ENCODE data around the gene MMP17.

The MMP17 gene

DNA sequence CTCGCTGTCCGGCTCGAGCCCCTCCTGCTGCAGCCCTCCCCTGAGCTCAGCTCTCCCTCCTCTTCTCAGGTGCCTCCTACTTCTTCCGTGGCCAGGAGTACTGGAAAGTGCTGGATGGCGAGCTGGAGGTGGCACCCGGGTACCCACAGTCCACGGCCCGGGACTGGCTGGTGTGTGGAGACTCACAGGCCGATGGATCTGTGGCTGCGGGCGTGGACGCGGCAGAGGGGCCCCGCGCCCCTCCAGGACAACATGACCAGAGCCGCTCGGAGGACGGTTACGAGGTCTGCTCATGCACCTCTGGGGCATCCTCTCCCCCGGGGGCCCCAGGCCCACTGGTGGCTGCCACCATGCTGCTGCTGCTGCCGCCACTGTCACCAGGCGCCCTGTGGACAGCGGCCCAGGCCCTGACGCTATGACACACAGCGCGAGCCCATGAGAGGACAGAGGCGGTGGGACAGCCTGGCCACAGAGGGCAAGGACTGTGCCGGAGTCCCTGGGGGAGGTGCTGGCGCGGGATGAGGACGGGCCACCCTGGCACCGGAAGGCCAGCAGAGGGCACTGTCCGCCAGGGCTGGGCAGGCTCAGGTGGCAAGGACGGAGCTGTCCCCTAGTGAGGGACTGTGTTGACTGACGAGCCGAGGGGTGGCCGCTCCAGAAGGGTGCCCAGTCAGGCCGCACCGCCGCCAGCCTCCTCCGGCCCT, 22.8 kb downstream of the MMP17 start:
- no peak for DNase-seq

- DNase-seq = no peak
These were observed 23.8 kb downstream of the MMP17 start for GRCh38 chr12:131851741-131852550.

GRCh38 chr12:131852551-131853299, 24.5 kb downstream of the MMP17 start:
- no peak for DNase-seq

GRCh38 chr12:131853832-131854797, 25.9 kb downstream of the MMP17 start:
- DNase-seq = no peak

- DNase-seq = no peak
These were observed 26.8 kb downstream of the MMP17 start for GRCh38 chr12:131854861-131855476.

DNA sequence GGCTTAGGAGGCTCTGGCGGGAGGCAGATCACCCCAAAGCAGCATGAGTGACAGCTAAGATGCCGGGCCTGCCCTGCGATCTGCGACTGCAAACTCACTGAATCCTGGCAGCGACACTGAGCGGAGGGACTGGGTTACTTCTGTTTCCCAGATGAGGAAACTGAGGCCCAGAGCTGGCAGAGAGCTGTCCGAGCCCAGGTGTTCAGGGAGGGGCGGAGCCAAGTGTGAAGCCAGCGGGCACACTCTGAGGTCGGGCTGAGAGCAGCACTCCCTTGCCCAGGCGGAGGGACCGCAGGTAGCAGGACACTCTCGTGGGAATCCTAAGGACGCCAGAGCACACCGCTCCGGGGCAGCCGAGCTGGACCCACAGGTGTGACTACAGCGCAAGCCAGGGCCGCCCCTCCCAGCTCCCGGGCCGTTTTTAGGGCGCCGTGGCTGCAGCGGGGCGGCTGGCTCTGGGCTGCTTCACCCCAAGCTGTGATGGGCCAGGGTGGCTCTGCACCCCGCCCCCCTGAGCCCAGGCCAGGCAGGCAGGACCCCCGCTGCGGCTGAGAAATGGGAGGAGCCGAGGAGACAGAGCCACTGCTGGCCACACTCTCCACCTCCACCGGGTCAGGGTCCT, 27.4 kb downstream of the MMP17 start:
- no peak for DNase-seq

DNA sequence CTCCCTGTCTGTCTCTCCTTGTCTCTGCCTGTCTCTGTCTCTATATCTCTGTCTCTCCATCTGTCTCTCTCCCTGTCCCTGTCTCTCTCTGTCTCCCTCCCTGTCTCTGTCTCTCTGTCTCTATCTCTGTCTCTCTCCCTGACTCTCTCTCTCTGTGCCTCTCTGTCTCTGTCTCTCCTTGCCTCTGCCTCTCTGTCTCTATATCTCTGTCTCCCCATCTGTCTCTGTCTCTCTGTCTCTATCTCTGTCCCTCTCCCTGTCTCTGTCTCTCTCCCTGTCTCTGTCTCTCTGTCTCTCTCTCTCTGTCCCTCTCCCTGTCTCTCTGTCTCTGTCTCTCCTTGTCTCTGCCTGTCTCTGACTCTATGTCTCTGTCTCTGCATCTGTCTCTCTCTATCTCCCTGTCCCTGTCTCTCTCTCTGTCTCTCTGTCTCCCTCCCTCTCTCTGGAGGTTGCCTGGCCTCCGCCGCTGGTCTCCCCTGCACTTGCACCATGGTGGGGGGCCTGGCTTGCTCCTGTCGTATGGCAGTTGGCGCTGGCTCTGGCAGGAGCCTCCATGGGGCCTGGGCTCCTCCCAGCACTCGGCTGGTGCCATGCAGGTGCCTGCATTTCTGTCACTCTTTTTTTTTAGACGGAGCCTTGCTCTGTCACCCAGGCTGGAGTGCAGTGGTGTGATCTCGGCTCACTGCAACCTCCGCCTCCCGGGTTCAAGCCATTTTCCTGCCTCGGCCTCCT, 28.3 kb downstream of the MMP17 start:
- no peak for DNase-seq

DNA sequence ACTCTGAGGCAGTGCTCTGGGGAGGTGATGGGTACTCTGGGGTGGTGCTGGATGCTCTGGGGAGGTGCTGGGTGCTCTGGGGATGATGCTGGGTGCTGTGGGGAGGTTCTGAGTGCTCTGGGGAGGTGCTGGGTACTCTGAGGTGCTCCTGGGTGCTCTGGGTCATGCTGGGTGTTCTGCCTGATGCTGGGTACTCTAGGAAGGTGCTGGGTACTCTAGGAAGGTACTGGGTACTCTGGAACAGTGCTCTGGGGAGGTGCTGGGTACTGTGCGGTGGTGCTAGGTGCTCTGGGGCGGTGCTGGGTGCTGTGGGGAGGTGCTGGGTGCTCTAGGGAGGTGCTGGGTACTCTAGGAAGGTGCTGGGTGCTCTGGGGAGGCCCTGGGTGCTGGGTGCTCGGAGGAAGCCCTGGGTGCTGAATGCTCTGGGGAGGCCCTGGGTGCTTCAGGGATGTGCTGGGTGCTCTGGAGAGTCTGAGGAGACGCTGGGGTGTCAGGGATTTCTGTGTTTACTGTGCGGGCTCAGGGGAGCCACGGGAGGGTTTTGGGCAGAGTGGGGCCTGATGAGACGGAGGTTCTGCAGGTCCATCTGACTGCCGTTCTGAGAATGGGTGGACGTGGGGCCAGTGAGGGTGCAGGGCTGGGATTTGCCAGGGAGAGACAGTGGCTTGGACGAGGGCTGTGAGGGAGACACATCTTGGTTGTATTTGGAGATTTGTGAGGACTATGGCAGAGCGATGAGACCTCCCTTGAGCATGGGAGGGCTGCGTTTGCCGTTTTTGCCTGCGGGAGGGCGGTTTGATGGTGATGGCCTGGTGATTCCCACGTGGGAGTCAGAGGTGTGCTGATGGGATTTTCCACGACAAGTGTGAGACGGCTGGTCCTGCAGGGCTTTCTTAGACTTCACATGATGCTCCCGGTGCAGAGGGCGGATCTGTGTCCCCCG, 30.0 kb downstream of the MMP17 start:
- no peak for DNase-seq

DNA sequence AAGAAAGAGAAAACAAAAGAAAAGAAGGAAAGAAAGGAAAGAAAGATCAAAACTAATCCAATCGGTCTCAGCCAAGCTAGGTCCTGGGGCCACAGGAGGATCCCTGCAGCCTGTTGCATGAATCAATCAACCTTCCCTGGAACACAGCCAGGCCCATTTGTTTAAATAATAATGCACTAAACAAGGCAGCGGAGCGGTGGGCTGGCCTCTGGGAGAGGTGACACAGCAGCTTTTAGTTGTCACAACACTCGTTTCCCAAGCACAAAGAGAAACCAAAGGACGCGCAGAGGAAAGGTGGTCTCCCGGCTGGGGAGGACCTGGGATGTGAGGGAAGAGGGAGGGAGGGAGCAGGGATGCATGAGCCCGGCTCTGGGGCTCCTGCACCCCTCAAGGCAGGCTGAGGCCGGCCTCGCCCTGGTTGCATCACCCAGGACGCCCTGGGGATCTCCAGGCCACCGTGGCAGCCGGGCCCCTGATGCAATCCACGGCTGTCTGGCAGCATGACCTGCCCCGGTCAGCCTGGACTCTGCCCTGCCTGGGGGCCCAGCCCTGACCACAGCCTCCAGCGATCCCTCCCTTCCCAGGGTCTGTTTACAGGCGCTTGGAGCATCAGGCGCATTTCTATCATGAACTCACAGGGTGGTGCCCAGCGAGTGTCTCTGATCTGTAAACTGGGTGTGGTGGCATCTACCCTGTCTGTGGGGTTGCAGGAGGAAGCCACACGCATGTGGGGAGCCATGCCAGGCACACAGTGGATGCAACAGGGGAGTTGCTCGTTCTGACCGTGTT, 32.5 kb downstream of the MMP17 start:
- peak; percentile 66 for DNase-seq

DNA sequence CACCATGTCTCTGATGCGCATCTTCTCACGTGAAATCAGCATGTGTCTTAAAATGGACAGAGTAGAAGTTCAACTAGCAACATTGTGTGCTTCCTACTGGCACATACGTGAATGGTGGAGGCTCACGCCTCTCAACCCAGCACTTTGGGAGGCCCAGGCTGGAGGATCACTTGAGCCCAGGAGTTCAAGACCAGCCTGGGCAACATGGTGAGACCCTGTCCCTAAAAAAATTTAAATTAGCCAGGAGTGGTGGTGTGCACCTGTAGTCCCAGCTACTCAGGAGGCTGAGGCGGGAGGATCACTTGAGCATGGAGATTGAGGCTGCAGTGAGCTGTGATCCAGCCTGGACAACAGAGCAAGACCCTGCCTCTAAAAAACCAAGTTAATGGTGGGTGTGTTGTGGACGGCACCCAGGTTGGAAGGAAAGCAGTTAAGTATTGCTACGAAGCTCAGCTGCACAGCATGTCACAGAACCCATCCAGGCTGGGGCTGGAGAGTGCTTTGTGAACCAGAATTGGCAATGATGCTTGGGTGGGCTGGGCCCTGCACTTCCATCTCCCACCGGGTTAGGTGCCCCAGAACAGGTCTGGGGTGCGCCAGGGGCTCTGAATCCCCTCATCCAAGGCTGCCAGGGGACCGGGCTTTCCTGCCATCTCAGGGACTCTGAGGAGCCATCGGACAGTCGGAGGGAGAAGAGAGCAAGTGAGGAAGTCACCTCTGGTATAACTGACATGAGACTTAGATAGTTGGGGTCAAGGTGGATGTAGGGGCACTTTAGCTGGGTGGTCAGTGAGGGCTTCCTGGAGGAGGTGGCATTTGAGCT, 33.3 kb downstream of the MMP17 start:
- no peak for DNase-seq

DNA sequence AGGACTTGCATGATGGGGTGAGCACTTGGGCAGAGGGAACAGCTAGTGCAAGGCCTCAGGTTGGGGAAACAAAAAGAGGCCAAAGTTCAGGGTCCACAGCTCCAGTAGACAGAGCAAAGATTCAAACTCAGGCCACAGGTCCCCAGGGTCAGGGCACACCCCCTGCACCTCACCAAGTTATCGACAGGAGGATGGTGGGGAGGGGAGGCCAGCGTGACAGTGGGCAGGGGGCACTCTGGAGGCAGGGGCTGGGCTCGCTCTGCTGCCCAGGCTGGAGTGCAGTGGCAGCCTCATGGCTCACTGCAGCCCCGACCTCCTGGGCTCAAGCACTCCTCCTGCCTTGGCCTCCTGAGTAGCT, 33.9 kb downstream of the MMP17 start:
- DNase-seq = no peak

- DNase-seq = no peak
These were observed 34.4 kb downstream of the MMP17 start for GRCh38 chr12:131862600-131862993.

DNA sequence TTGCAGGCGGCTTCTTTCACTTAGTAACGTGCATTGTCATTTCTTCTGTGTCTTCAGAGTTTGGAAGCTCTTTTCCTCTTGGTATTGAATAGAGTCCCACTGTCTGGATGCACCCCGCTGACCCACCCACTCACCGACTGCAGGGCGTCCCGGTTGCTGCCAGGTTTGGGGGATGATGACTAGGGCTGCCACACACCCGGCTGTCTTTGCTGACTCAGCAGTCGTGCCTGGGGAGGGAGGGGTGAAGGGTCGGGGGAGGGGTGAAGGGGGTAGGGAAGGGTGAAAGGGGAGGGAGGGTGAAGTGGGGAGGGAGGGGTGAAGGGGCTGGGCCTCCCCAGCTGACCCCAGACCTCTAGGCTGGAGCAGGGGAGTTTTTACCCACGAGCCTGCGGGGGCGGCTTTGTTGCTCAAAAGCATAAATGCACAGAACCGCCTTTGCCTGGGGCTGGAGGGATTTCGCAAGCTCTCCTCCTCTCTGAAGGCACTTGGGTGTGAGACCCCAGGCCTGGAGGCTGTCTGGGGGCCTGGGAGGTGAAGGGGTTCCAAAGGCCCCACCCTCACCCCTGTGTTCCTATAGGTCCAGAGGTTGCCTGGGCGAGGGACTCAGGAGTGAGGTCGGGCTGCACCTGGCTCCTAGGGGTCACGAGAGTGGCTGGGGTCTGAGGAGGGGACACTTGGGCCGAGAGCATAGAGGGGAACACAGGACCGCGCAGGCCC, 35.0 kb downstream of the MMP17 start:
- DNase-seq = no peak

- DNase-seq = no peak
These were observed 35.7 kb downstream of the MMP17 start for GRCh38 chr12:131863711-131864396.

DNA sequence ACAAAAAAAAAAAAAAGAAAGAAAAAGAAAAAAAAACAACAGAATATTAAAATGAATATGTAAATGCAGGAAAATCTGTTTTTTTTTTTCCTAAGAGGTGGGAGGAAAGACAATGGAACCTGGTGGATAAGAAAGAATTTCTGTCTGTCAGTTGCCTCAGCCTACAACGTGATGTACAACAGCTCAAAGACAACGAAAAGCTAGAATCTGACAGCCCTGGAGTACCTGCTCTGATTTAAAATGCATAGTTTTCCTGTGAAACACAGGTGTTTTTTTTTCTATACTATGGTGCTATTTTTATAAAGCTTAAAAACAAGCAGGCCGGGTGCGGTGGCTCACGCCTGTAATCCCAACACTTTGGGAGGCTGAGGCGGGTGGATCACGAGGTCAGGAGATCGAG, 36.3 kb downstream of the MMP17 start:
- DNase-seq = no peak

DNA sequence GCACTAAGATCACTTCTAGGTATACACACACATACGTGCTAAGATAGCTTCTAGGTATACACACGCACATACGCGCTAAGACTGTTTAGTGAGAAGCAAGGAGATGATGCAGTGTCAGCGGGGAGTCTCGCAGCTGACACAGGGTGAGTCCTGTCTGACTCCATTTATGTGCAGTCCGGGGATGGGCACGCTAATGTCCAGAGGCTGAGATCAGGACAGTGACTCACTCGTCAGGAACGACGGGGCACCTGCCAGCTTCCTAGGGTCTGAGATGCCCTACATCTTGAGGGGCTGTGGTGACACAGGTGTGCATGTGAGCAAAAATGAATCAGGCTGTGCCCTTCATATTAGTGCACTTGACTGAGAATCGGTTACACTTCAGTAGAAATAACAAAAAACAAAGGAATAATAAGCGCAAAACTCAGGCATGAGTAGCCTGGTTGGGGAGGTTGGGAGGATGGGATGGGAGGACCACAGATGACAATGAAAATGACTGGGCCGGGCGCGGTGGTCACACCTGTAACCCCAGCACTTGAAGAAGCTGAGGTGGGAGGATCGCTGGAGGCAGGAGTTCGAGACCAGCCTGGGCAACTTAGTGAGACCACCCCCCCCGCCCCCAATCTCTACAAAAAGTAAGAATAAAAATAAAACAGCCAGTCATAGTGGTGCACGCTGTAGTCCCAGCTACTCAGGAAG, 37.1 kb downstream of the MMP17 start:
- no peak for DNase-seq

Data from NCI-H1105 treated with DMSO at 0.1 percent for 48 hours (cell line).